ENCODE measurements around the gene SMAD3. TPM values are rescaled to one million over a fixed set of nuclear protein-coding genes. Genes with fewer than 3 reads are reported as not detected.

The SMAD3 gene
- total RNA-seq, 1 donor from 2014 or later: 12.5 TPM

- Histone ChIP-seq H2AFZ (replicated peaks) (no peak overlapping the region), H3K27ac (no peak overlapping the region), H3K9me3 (ENCODE audit: low read depth) (no peaks in the 10 kb centered on the region), H3K27me3 (no peaks in the 10 kb centered on the region), H4K20me1 (ENCODE audit: low read depth) (peaks cover 39% of the 10 kb centered on the region), H3K4me2 (no peak overlapping the region), H3K4me3 (no peak overlapping the region), H3K9ac (no peak overlapping the region), H3K4me1 (peaks cover 41% of the 10 kb centered on the region), H3K36me3 (no peaks in the 10 kb centered on the region), H3F3A (ENCODE audit: low read depth) (peaks cover 3% of the 10 kb centered on the region), H3K79me2 (ENCODE audit: low read depth) (peaks cover 31% of the 10 kb centered on the region)
- H3K27me3 Mint-ChIP-seq (ENCODE audit: insufficient read depth, low read depth): no peaks in the 10 kb centered on the region
- H3K9me3 Mint-ChIP-seq: no peaks in the 10 kb centered on the region
- H3K27ac Mint-ChIP-seq: peak overlapping the region; percentile 12
- DNase-seq (ENCODE audit: low spot score): no peak
- H3K4me3 Mint-ChIP-seq: no peak overlapping the region
- H3K36me3 Mint-ChIP-seq: peaks cover 5% of the 10 kb centered on the region
- TF ChIP-seq EZH2 (IDR thresholded peaks at IDR 0.05): no peak
- TF ChIP-seq, protein P1, sequence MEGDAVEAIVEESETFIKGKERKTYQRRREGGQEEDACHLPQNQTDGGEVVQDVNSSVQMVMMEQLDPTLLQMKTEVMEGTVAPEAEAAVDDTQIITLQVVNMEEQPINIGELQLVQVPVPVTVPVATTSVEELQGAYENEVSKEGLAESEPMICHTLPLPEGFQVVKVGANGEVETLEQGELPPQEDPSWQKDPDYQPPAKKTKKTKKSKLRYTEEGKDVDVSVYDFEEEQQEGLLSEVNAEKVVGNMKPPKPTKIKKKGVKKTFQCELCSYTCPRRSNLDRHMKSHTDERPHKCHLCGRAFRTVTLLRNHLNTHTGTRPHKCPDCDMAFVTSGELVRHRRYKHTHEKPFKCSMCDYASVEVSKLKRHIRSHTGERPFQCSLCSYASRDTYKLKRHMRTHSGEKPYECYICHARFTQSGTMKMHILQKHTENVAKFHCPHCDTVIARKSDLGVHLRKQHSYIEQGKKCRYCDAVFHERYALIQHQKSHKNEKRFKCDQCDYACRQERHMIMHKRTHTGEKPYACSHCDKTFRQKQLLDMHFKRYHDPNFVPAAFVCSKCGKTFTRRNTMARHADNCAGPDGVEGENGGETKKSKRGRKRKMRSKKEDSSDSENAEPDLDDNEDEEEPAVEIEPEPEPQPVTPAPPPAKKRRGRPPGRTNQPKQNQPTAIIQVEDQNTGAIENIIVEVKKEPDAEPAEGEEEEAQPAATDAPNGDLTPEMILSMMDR (IDR thresholded peaks at IDR 0.05): no peak
- TF ChIP-seq EZH2phosphoT487 (IDR thresholded peaks at IDR 0.05): no peak
- peaks cover 66% of the 10 kb centered on the region for H3K4me1 Mint-ChIP-seq
Measured at GRCh38 chr15:67133026-67133425, 67.6 kb downstream of the SMAD3 start.

DNA sequence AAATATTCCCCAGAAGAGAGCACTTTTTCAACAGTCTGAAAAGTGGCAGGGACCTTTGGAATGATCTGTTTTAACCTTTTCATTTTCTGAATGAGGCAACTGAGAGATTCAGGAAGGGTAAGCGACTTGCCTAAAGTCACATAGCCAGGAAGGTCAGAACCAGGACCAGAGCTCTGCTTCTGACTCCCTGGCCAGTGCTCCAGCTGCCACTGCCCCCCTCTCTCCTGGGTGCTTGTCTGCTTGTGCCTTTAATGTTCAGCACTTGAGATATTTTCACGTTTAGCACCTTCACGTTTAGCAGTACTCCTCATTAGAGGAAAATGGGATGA is 68.3 kb downstream of the SMAD3 start:
- peaks cover 48% of the 10 kb centered on the region for H3K4me1 ChIP-seq
- peak overlapping the region; percentile 57 for H3K27ac ChIP-seq
- no peak overlapping the region for H3K4me3 ChIP-seq
- H3K9ac ChIP-seq: no peak overlapping the region
- TF ChIP-seq, protein P1 (IDR thresholded peaks at IDR 0.05): no peak
- TF ChIP-seq EZH2phosphoT487 (IDR thresholded peaks at IDR 0.05): no peak
- TF ChIP-seq EZH2 (IDR thresholded peaks at IDR 0.05): no peak
- H3K4me2 ChIP-seq: peak overlapping the region; percentile 17
- H3K4me3 Mint-ChIP-seq: no peak overlapping the region
- no peaks in the 10 kb centered on the region for H3K36me3 ChIP-seq
- no peak for DNase-seq (ENCODE audit: low spot score)
- H3K27ac Mint-ChIP-seq: no peak overlapping the region
- H3K9me3 Mint-ChIP-seq: no peaks in the 10 kb centered on the region
- no peak overlapping the region for H2AFZ ChIP-seq (replicated peaks)
- no peaks in the 10 kb centered on the region for H3K27me3 ChIP-seq
- H4K20me1 ChIP-seq (ENCODE audit: low read depth): peaks cover 39% of the 10 kb centered on the region
- peaks cover 31% of the 10 kb centered on the region for H3K79me2 ChIP-seq (ENCODE audit: low read depth)
- H3F3A ChIP-seq (ENCODE audit: low read depth): peaks cover 9% of the 10 kb centered on the region
- H3K36me3 Mint-ChIP-seq: peaks cover 3% of the 10 kb centered on the region
- H3K4me1 Mint-ChIP-seq: peaks cover 71% of the 10 kb centered on the region
- H3K9me3 ChIP-seq (ENCODE audit: low read depth): no peaks in the 10 kb centered on the region
- no peaks in the 10 kb centered on the region for H3K27me3 Mint-ChIP-seq (ENCODE audit: insufficient read depth, low read depth)

DNA sequence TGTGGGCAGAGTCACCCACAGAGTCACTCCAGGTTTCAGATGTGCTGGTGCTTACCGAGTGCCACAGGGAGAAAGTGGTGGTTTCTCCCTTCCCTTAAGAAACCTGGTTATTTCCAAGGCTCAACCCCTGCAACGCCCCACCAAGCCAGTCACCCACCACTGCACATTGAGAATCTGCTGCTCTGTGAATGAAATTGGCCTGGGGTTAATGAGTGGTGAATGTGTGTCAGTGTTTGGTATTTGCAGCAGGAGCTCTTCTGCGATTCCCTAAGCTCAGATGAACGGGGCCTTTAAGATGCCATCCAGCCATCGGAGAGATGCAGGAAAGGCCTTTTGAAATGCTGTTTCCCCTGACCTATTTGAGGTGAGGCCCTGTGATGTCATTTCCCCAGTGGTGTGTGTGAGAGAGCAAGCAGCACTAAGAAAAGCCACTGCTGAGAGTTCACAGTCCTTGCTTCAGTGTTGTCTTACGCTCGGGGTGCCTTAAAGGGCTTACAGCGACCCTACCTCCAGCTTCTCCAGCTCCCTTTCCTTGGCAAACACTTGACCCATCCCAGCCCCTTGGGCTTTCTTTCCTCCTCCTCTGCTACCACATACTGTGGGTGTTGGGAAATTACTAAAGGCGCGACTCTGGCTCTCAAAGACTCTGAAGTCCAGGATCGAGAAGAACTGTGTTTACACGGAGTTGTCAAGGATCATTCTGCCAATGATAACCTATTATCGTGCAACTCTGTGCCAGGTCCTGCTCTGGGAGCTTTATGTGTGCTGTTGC is 68.9 kb downstream of the SMAD3 start:
- Mint-ChIP-seq H3K4me3 (peak overlapping the region; percentile 19), H3K36me3 (peaks cover 3% of the 10 kb centered on the region), H3K27ac (peak overlapping the region; percentile 38), H3K9me3 (no peaks in the 10 kb centered on the region), H3K27me3 (ENCODE audit: insufficient read depth, low read depth) (no peaks in the 10 kb centered on the region), H3K4me1 (peaks cover 77% of the 10 kb centered on the region)
- Histone ChIP-seq H4K20me1 (ENCODE audit: low read depth) (peaks cover 39% of the 10 kb centered on the region), H3K79me2 (ENCODE audit: low read depth) (peaks cover 36% of the 10 kb centered on the region), H3K27me3 (no peaks in the 10 kb centered on the region), H3K36me3 (no peaks in the 10 kb centered on the region), H3K27ac (peak overlapping the region; percentile 57), H2AFZ (replicated peaks) (no peak overlapping the region), H3F3A (ENCODE audit: low read depth) (peaks cover 10% of the 10 kb centered on the region), H3K4me3 (no peak overlapping the region), H3K9me3 (ENCODE audit: low read depth) (no peaks in the 10 kb centered on the region), H3K9ac (no peak overlapping the region), H3K4me1 (peaks cover 54% of the 10 kb centered on the region), H3K4me2 (peak overlapping the region; percentile 17)
- DNase-seq (ENCODE audit: low spot score): peak; percentile 40
- no peak for TF ChIP-seq EZH2phosphoT487 (IDR thresholded peaks at IDR 0.05)
- TF ChIP-seq, protein P1 (IDR thresholded peaks at IDR 0.05): no peak
- no peak for TF ChIP-seq EZH2 (IDR thresholded peaks at IDR 0.05)
